SU-DHL-6 (cell line): ENCODE measurements around the gene PRKCZ.

Experiments used
- EZH2phosphoT487 ChIP-seq: fragments of 200-600 bp; sonication (generic), shearing (Covaris generic); conservative IDR thresholded peaks from 2 replicates; pipeline ENCODE4 v1.6.1; 2018; ENCODE audit warnings: mild to moderate bottlenecking, antibody characterized with exemption, low read length, moderate library complexity, mixed read lengths
- TF ChIP-seq, protein P1 (sequence below): fragments of 200-600 bp; sonication (generic); IDR thresholded peaks from one replicate; pipeline ENCODE4 v1.5.1; 2017; ENCODE audit warnings: antibody characterized with exemption, mild to moderate bottlenecking, low read length, moderate library complexity; ENCODE audit not compliant: insufficient read depth, poor library complexity, severe bottlenecking

DNA sequence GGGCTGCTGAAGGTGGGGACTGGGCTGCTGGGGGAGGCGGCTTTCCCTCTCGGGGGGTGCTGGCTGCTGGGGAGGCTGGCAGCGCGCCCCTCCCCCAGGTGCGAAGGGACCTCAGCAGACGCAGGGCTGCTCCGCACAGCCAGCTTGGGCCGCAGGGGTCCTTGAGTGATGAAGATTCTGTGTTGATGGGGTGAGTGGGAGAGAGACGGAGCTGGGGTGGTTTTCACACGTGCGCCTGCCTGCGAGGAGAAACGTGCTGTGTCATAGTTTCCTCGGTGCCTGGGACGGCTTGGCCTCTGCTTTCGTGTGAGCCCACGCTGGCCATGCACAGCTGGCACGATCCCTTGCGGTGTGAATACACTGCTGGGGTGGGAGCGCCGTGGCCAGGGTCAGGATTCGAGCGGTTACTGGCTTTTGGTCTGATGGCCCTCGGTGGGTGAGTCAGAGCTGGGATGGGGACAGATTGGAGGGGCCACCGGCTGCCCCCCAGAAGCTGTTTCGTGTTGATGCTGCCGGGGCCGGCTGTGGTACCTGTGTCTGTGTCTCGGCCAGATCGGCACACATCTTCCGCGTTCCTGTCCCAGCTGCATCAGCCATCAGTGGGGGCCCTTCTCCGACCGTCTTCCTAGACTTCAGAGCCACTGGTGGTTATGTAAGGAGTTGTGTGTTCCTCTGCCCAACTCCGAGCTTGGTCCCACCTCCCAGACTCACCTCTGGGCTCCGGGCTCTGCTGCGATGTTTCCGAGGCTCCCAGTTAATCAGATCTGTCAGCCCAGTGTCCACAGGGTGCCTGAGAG is 24.9 kb downstream of the PRKCZ start:
- TF ChIP-seq, protein P1, sequence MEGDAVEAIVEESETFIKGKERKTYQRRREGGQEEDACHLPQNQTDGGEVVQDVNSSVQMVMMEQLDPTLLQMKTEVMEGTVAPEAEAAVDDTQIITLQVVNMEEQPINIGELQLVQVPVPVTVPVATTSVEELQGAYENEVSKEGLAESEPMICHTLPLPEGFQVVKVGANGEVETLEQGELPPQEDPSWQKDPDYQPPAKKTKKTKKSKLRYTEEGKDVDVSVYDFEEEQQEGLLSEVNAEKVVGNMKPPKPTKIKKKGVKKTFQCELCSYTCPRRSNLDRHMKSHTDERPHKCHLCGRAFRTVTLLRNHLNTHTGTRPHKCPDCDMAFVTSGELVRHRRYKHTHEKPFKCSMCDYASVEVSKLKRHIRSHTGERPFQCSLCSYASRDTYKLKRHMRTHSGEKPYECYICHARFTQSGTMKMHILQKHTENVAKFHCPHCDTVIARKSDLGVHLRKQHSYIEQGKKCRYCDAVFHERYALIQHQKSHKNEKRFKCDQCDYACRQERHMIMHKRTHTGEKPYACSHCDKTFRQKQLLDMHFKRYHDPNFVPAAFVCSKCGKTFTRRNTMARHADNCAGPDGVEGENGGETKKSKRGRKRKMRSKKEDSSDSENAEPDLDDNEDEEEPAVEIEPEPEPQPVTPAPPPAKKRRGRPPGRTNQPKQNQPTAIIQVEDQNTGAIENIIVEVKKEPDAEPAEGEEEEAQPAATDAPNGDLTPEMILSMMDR: no peak
- TF ChIP-seq EZH2phosphoT487: no peak
